Epithelial cell of esophagus (primary cell): Measurements from ENCODE around the gene CD59.

Experiments
- DNase-seq: peaks from one replicate; pipeline ENCODE4 v3.0.0; 2010; ENCODE audit warnings: low read depth
- H3K4me3 ChIP-seq: 2 replicates; pipeline ENCODE4 v1.5.1; 2011; ENCODE audit warnings: mild to moderate bottlenecking, low read length, control low read depth
- TF ChIP-seq, protein P1 (sequence below): IDR thresholded peaks from 2 replicates; pipeline ENCODE4 v1.5.1; 2011; ENCODE audit warnings: low read depth, mild to moderate bottlenecking, low read length, control low read depth, inconsistent platforms; ENCODE audit not compliant: insufficient read depth; ENCODE audit errors: missing control alignments

CD59 gene

DNA sequence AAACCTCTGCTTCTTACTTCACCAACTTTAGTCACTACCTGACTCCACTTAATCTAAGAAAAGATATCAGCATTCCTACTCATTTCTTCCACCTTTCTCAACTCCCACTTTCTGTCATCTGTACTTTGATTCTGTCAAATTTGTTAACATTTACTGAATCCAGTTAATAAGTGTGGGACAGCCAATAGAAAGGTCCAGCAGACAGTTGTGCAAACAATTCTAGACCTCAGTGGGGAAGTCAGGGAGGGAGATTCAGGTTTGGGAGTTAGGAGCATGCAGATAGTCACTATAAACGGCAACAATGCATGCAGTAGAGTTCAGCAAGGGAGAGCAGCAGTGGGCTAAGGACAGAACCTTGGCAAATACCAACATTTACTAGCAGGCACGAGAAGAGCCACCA lies 34.0 kb upstream of the CD59 start:
- no peak overlapping the region for H3K4me3 ChIP-seq
- TF ChIP-seq, protein P1, sequence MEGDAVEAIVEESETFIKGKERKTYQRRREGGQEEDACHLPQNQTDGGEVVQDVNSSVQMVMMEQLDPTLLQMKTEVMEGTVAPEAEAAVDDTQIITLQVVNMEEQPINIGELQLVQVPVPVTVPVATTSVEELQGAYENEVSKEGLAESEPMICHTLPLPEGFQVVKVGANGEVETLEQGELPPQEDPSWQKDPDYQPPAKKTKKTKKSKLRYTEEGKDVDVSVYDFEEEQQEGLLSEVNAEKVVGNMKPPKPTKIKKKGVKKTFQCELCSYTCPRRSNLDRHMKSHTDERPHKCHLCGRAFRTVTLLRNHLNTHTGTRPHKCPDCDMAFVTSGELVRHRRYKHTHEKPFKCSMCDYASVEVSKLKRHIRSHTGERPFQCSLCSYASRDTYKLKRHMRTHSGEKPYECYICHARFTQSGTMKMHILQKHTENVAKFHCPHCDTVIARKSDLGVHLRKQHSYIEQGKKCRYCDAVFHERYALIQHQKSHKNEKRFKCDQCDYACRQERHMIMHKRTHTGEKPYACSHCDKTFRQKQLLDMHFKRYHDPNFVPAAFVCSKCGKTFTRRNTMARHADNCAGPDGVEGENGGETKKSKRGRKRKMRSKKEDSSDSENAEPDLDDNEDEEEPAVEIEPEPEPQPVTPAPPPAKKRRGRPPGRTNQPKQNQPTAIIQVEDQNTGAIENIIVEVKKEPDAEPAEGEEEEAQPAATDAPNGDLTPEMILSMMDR, result no peak
- no peak for DNase-seq

DNA sequence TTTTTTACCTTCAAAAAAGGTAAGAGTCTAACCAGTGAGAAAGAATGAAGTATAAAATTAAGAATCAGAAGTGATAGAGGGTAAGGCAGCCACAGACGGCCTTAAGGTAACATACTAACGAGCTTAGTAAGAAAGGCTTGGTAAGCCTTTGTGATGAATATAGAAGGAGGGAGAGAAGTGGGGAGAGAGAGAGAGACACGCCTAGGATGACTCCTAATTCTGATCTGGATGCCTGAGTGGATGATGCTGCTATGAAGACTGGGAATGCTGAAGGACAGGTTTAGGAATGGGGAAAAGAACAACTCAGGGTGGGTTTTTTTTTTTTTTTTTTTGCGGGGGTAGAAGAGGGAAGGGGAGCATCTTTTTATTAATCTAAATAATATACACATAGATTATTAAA lies 33.3 kb upstream of the CD59 start:
- peak; percentile 92 for DNase-seq
- no peak overlapping the region for H3K4me3 ChIP-seq
- TF ChIP-seq, protein P1, result no peak

DNA sequence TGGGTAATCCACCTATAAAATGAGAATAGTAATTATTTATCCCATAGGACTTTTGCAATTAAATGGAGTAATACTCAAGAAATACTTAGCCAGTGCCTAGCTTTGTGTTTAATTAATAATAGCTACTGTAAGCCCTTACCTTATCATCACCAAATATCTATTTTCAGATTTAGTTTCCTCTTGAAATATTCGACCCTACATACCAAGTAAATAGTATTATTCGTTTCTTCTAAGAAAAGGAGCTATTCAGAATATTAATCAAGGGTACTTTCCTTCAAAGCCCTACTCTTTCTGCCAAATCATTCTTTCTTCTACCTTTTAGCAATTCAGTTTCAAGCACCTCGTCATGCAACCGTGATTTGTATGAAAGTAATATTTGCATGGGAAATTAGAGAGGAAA lies 31.4 kb upstream of the CD59 start:
- H3K4me3 ChIP-seq, result no peak overlapping the region
- TF ChIP-seq, protein P1, result no peak
- no peak for DNase-seq

DNA sequence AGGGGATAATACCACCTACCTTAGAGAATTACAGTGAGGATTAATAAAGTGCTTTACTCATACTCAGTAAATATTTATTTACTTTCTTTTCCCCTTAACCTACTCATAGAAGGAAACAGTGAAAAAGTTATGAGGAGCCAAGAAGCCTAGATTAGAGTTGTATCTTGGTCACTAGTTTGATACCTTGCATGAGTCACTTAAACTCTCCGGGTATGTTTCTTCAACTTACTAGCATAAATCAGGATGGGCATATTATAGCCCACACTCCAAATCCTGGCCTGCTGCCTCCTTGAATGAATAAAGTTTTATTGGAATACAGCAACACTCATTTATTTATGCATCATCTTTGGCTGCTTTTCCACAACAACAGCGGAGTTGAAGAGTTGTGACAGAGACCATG lies 29.9 kb upstream of the CD59 start:
- TF ChIP-seq, protein P1, result no peak
- no peak for DNase-seq
- H3K4me3 ChIP-seq, result no peak overlapping the region

DNA sequence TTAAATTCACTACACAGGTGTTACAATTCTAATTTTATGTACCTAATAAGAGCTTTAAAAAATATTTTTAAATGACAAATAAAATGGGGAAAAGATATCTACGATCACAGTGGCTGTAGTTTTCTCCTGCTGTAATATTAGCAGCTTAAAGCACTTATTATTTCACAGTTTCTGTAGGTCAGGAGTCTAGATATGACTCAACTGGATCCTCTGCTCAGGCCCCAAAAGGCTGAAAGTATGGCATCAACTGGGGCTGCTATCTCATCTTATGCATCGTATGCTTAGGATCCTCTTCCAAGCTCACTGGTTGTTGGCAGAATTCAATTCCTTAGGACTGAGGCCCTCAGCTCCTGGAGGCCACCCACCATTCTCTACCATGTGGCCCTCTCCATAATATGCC lies 25.2 kb upstream of the CD59 start:
- H3K4me3 ChIP-seq, result no peak overlapping the region
- TF ChIP-seq, protein P1, result no peak
- no peak for DNase-seq

DNA sequence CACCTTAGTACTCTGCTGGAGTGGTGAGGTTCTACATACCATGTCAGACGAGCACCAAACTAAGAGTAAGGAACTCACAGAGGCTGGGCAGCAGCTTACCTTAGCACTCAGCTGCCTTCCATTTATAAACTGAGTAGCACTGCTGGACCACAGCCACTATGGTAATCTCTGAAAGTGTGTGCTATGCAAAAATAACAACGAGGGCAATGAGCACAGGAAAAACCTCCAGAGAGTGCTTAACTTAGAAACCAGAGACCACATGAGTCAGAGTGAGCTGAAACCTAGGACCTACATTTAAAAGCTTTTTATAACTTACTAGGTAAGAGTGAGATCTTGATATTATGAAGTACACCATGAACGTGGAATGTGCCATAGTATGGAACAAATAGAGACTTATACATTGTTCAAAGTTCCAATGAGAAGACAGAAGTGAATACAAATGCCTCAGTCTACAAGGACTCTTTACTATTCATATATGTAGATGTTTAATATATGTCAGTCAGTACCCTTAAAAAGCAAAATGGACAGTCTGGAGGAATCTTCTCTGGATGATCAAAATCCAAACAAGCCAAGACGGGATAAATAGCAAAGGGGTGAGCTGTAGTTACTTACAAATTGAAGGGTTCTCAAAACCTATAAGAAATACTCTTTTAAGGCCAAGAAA lies 17.2 kb upstream of the CD59 start:
- TF ChIP-seq, protein P1, result no peak
- H3K4me3 ChIP-seq, result no peak overlapping the region
- DNase-seq, result no peak

DNA sequence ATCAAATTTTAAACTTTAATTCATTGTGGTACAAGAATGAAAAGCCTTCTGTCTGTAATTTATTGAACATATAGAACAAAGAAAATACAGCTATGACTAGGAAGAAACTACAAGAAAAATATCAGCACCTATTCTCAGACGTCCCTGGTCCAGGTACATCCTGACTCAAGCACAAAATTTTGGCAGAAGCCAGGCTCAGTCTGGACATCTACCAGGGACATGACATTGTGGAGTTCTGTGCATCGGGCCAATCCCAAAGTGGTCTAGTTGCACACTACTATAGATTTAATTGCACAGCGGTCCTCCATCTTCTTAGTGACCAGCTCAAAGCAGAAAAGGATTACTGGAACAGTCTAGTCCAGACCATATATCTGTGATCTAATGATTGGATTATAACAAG lies 15.7 kb upstream of the CD59 start:
- DNase-seq, result no peak
- TF ChIP-seq, protein P1, result no peak

More for the DNA sequence above, 15.7 kb upstream of the CD59 start:
- no peak overlapping the region for H3K4me3 ChIP-seq
